Astrocyte of the cerebellum (primary cell): ENCODE data around the gene NXPH4.

Experiments
- DNase-seq: peaks from one replicate; pipeline ENCODE4 v3.0.0-alpha.2; 2011; ENCODE audit warnings: low read depth
- H3K4me3 ChIP-seq: 2 replicates; pipeline ENCODE4 v1.5.1; 2011; ENCODE audit warnings: mild to moderate bottlenecking, low read depth, low read length, moderate library complexity
- CTCF ChIP-seq: IDR thresholded peaks from 2 replicates; pipeline ENCODE4 v1.5.1; 2012; ENCODE audit warnings: low read length, low read depth, moderate library complexity, mild to moderate bottlenecking; ENCODE audit errors: missing control alignments
- in situ Hi-C: cut with HindIII; loops from 2 replicates; pipeline ENCODE4 v1.10.0; 2017; ENCODE audit warnings: low sequenced_read_pairs

The NXPH4 gene

GRCh38 chr12:57200497-57200896 is 16.1 kb upstream of the NXPH4 start:
- no peak overlapping the region for H3K4me3 ChIP-seq
- no peak for DNase-seq
- no peak for TF ChIP-seq CTCF
- in situ Hi-C loops, result no loop called here

- in situ Hi-C loops, result no loop called here
- TF ChIP-seq CTCF, result no peak
- no peak overlapping the region for H3K4me3 ChIP-seq
- DNase-seq, result no peak
Measured at GRCh38 chr12:57201219-57201618, 15.4 kb upstream of the NXPH4 start.

- no peak for TF ChIP-seq CTCF
- in situ Hi-C loops, result no loop called here
- DNase-seq, result no peak
- no peak overlapping the region for H3K4me3 ChIP-seq
Measured at GRCh38 chr12:57201631-57202030, 15.0 kb upstream of the NXPH4 start.

- in situ Hi-C loops, result no loop called here
- no peak for DNase-seq
- H3K4me3 ChIP-seq, result no peak overlapping the region
- no peak for TF ChIP-seq CTCF
Measured at GRCh38 chr12:57202321-57202720, 14.3 kb upstream of the NXPH4 start.

- H3K4me3 ChIP-seq, result no peak overlapping the region
- in situ Hi-C loops, result no loop called here
- TF ChIP-seq CTCF, result no peak
- DNase-seq, result no peak
Measured at GRCh38 chr12:57203201-57203600, 13.4 kb upstream of the NXPH4 start.

GRCh38 chr12:57203791-57204190 is 12.8 kb upstream of the NXPH4 start:
- DNase-seq, result no peak
- in situ Hi-C loops, result no loop called here
- no peak for TF ChIP-seq CTCF
- no peak overlapping the region for H3K4me3 ChIP-seq

- TF ChIP-seq CTCF, result no peak
- no peak overlapping the region for H3K4me3 ChIP-seq
- DNase-seq, result no peak
- in situ Hi-C loops, result no loop called here
Measured at GRCh38 chr12:57204454-57204853, 12.1 kb upstream of the NXPH4 start.
